Measurements from ENCODE around the gene DYNLT3. TPM values are rescaled to one million over a fixed set of nuclear protein-coding genes. Genes with fewer than 3 reads are reported as not detected.

DYNLT3 gene
- total RNA-seq, 1 experiment from 2014 or later = 5.7 TPM

GRCh38 chrX:37867536-37868153, 20.3 kb upstream of the DYNLT3 start:
- no peaks in the 10 kb centered on the region for H3K4me1 Mint-ChIP-seq
- H3K27ac Mint-ChIP-seq = no peak overlapping the region
- no peak overlapping the region for H4K5ac ChIP-seq (ENCODE audit: insufficient read length, low read depth, low read length)
- no peak overlapping the region for H2BK5ac ChIP-seq (ENCODE audit: insufficient read length, low read length)
- no peak overlapping the region for H3T11ph ChIP-seq (ENCODE audit: low read length)
- H4K20me1 ChIP-seq (ENCODE audit: control insufficient read depth, insufficient read depth, insufficient read length) = no peaks in the 10 kb centered on the region
- H3K23ac ChIP-seq (ENCODE audit: insufficient read length, low read depth, low read length) = no peak overlapping the region
- H3K56ac ChIP-seq (ENCODE audit: insufficient read length, low read depth, low read length) = no peak overlapping the region
- H3K4me3 Mint-ChIP-seq = no peak overlapping the region
- no peaks in the 10 kb centered on the region for H3K79me1 ChIP-seq (ENCODE audit: insufficient read depth, low read depth, low read length, poor library complexity, severe bottlenecking)
- no peak overlapping the region for H2BK15ac ChIP-seq (ENCODE audit: low read depth, low read length)
- H3K27ac ChIP-seq (ENCODE audit: insufficient read length, low read depth, low read length) = no peak overlapping the region
- DNase-seq = no peak
- H3K79me2 ChIP-seq (ENCODE audit: insufficient read depth, low read length) = no peaks in the 10 kb centered on the region
- no peak overlapping the region for H2BK12ac ChIP-seq (ENCODE audit: insufficient read length, low read depth, low read length)
- no peaks in the 10 kb centered on the region for H3K4me1 ChIP-seq (ENCODE audit: insufficient read depth, low read length)
- WGBS (ENCODE audit: extremely low coverage, insufficient read length, low lambda C conversion rate) = no CpG with 5 or more reads among the region's 3 CpGs
- no peak overlapping the region for H2AFZ ChIP-seq (ENCODE audit: low read length)
- H2BK120ac ChIP-seq (ENCODE audit: low read depth, low read length, poor library complexity, severe bottlenecking) = no peak overlapping the region
- no peak overlapping the region for H3K9ac ChIP-seq (ENCODE audit: extremely low read depth, insufficient read length, low read length)
- H4K8ac ChIP-seq (replicated peaks; ENCODE audit: insufficient read length, low read depth, low read length) = no peak overlapping the region
- H3K36me3 Mint-ChIP-seq (ENCODE audit: insufficient read depth in 1 of 3, low read depth in 3 of 3) = peaks cover 0 to 6% (median 3%) of the 10 kb centered on the region in 3 experiments; a peak in 4 of 7 replicates
- H3K9me3 Mint-ChIP-seq = peaks cover 59 to 62% of the 10 kb centered on the region in 2 experiments
- no peak overlapping the region for H2BK20ac ChIP-seq (ENCODE audit: low read depth, low read length, poor library complexity, severe bottlenecking)
- H3K14ac ChIP-seq (ENCODE audit: insufficient read depth, low read length) = no peak overlapping the region
- H3K4me2 ChIP-seq (ENCODE audit: insufficient read depth, insufficient read length, low read length) = no peak overlapping the region
- H2AK5ac ChIP-seq (ENCODE audit: insufficient read length, low read length) = no peak overlapping the region
- no peaks in the 10 kb centered on the region for H3K27me3 Mint-ChIP-seq (ENCODE audit: low read depth)
- no peaks in the 10 kb centered on the region for H3K23me2 ChIP-seq (ENCODE audit: insufficient read length, low read depth, low read length, poor library complexity, severe bottlenecking)
- no peak overlapping the region for H3K18ac ChIP-seq (ENCODE audit: insufficient read length, low read depth, low read length)
- no peaks in the 10 kb centered on the region for H3K9me3 ChIP-seq (ENCODE audit: control insufficient read depth, low read depth, low read length)
- TF ChIP-seq CTCF (conservative IDR thresholded peaks at IDR 0.05) = no peak
- H3K27me3 ChIP-seq (ENCODE audit: insufficient read depth, low read length) = no peaks in the 10 kb centered on the region
- no peak overlapping the region for H4K91ac ChIP-seq (ENCODE audit: insufficient read length, low read depth, low read length)
- no peak overlapping the region for H3K4ac ChIP-seq (ENCODE audit: low read depth, low read length)
